ENCODE measurements around the gene C19orf33.

- TF ChIP-seq CTCF (conservative IDR thresholded peaks at IDR 0.05; ENCODE audit: low read depth in 2 of 2) (no peak), EZH2 (IDR thresholded peaks at IDR 0.05; ENCODE audit: low read depth, unreplicated experiment) (no peak), POLR2AphosphoS5 (IDR thresholded peaks at IDR 0.05; ENCODE audit: low read depth) (no peak)
These were observed 2.2 kb downstream of the C19orf33 start for GRCh38 chr19:38306236-38306635.

Measured in GM23338 (cell line).